ENCODE measurements around the gene DGKQ. TPM values are rescaled to one million over a fixed set of nuclear protein-coding genes. Genes with fewer than 3 reads are reported as not detected.

DGKQ gene
- polyA plus RNA-seq, 1 experiment, result 4.5 TPM

- no peak overlapping the region for H3K27ac ChIP-seq (ENCODE audit: low read depth, low read length)
- CTCF ChIA-PET, result no interaction called here
- TF ChIP-seq, protein P1, sequence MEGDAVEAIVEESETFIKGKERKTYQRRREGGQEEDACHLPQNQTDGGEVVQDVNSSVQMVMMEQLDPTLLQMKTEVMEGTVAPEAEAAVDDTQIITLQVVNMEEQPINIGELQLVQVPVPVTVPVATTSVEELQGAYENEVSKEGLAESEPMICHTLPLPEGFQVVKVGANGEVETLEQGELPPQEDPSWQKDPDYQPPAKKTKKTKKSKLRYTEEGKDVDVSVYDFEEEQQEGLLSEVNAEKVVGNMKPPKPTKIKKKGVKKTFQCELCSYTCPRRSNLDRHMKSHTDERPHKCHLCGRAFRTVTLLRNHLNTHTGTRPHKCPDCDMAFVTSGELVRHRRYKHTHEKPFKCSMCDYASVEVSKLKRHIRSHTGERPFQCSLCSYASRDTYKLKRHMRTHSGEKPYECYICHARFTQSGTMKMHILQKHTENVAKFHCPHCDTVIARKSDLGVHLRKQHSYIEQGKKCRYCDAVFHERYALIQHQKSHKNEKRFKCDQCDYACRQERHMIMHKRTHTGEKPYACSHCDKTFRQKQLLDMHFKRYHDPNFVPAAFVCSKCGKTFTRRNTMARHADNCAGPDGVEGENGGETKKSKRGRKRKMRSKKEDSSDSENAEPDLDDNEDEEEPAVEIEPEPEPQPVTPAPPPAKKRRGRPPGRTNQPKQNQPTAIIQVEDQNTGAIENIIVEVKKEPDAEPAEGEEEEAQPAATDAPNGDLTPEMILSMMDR (IDR thresholded peaks at IDR 0.05; ENCODE audit: low read depth, low read length), result no peak
- no peak for DNase-seq (ENCODE audit: low read depth, low spot score)
- POLR2A ChIA-PET, result no interaction called here
- no peaks in the 10 kb centered on the region for H3K27me3 ChIP-seq (ENCODE audit: control insufficient read depth, insufficient read depth, low read length)
- H3K4me3 ChIP-seq (ENCODE audit: low read depth, low read length), result peak overlapping the region; percentile 20; the same call in 1 of the 2 replicates
- peaks cover 4% of the 10 kb centered on the region; the same call in 1 of the 2 replicates for H3K9me3 ChIP-seq (ENCODE audit: control insufficient read depth, insufficient read depth, low read length)
These were observed 11.9 kb upstream of the DGKQ start for GRCh38 chr4:985123-985830.

- Histone ChIP-seq H3K4me3 (ENCODE audit: low read depth, low read length) (no peak overlapping the region), H3K9me3 (ENCODE audit: control insufficient read depth, insufficient read depth, low read length) (no peaks in the 10 kb centered on the region; the same call in 1 of the 2 replicates), H3K27ac (ENCODE audit: low read depth, low read length) (no peak overlapping the region), H3K27me3 (ENCODE audit: control insufficient read depth, insufficient read depth, low read length) (no peaks in the 10 kb centered on the region)
- no peak for DNase-seq (ENCODE audit: low read depth, low spot score)
- TF ChIP-seq, protein P1 (IDR thresholded peaks at IDR 0.05; ENCODE audit: low read depth, low read length), result no peak
- CTCF ChIA-PET, result no interaction called here
- POLR2A ChIA-PET, result no interaction called here
These were observed 11.1 kb upstream of the DGKQ start for GRCh38 chr4:984336-985054.

DNA sequence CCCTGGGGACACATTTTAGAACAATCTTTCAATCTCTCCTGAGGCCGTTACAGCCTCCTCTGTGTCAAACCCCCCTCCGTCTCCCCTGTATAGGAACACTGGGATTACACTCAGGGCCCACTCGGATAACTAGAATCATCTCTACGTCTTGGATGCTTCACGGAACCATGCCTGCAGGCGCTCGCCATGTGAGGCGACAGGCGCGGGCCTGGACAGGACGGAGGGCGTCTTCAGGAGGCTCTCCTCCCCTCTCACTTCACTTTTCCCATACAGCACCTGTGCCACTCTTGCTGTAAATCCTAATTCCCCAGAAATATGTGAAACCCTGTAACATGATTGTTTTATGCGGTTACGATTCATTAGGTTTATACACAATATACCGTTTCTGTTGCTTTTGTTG lies 9.4 kb upstream of the DGKQ start:
- ChIA-PET CTCF (no interaction called here), POLR2A (no interaction called here)
- H3K27ac ChIP-seq (ENCODE audit: low read depth, low read length), result no peak overlapping the region
- H3K4me3 ChIP-seq (ENCODE audit: low read depth, low read length), result no peak overlapping the region
- TF ChIP-seq, protein P1 (IDR thresholded peaks at IDR 0.05; ENCODE audit: low read depth, low read length), result no peak
- H3K9me3 ChIP-seq (ENCODE audit: control insufficient read depth, insufficient read depth, low read length), result no peaks in the 10 kb centered on the region; the same call in 1 of the 2 replicates
- DNase-seq (ENCODE audit: low read depth, low spot score), result no peak
- no peaks in the 10 kb centered on the region for H3K27me3 ChIP-seq (ENCODE audit: control insufficient read depth, insufficient read depth, low read length)

GRCh38 chr4:982291-982690 lies 8.9 kb upstream of the DGKQ start:
- no peak for DNase-seq (ENCODE audit: low read depth, low spot score)
- H3K4me3 ChIP-seq (ENCODE audit: low read depth, low read length), result no peak overlapping the region
- CTCF ChIA-PET, result no interaction called here
- TF ChIP-seq, protein P1 (IDR thresholded peaks at IDR 0.05; ENCODE audit: low read depth, low read length), result no peak
- no peak overlapping the region for H3K27ac ChIP-seq (ENCODE audit: low read depth, low read length)
- H3K27me3 ChIP-seq (ENCODE audit: control insufficient read depth, insufficient read depth, low read length), result no peaks in the 10 kb centered on the region
- POLR2A ChIA-PET, result no interaction called here
- H3K9me3 ChIP-seq (ENCODE audit: control insufficient read depth, insufficient read depth, low read length), result no peaks in the 10 kb centered on the region; the same call in 1 of the 2 replicates
